H9 (cell line): Measurements from ENCODE around the gene TOMM40L. TPM values are rescaled to one million over a fixed set of nuclear protein-coding genes. Genes with fewer than 3 reads are reported as not detected.

Experiments used
- DNase-seq: peaks from one replicate; pipeline ENCODE4 v3.0.0-alpha.2; 2017
- H2AFZ ChIP-seq: one replicate; pipeline ENCODE4 v1.6.1; 2013; ENCODE audit warnings: mild to moderate bottlenecking, low read length, control low read depth, moderate library complexity
- H2AK5ac ChIP-seq: 2 replicates; pipeline ENCODE4 v1.6.1; 2013; ENCODE audit warnings: low read length, control low read depth, mixed read lengths; ENCODE audit not compliant: insufficient read length
- H2BK120ac ChIP-seq: one replicate; pipeline ENCODE4 v1.6.1; 2013; ENCODE audit warnings: low read depth, mild to moderate bottlenecking, low read length, control low read depth, inconsistent platforms; ENCODE audit not compliant: poor library complexity, severe bottlenecking
- H2BK12ac ChIP-seq: 2 replicates; pipeline ENCODE4 v1.6.1; 2013; ENCODE audit warnings: low read length, control low read depth, mixed read lengths, low read depth; ENCODE audit not compliant: insufficient read length
- H2BK15ac ChIP-seq: 2 replicates; pipeline ENCODE4 v1.6.1; 2013; ENCODE audit warnings: low read depth, low read length, control low read depth
- H2BK20ac ChIP-seq: one replicate; pipeline ENCODE4 v1.6.1; 2013; ENCODE audit warnings: low read depth, mild to moderate bottlenecking, low read length, control low read depth, inconsistent platforms; ENCODE audit not compliant: poor library complexity, severe bottlenecking
- H2BK5ac ChIP-seq: 2 replicates; pipeline ENCODE4 v1.6.1; 2013; ENCODE audit warnings: low read length, control low read depth, mixed read lengths; ENCODE audit not compliant: insufficient read length
- H3K14ac ChIP-seq: 2 replicates; pipeline ENCODE4 v1.6.1; 2013; ENCODE audit warnings: low read length, control low read depth; ENCODE audit not compliant: insufficient read depth
- H3K18ac ChIP-seq: 2 replicates; pipeline ENCODE4 v1.6.1; 2013; ENCODE audit warnings: low read depth, mild to moderate bottlenecking, mixed read lengths, low read length, control low read depth; ENCODE audit not compliant: insufficient read length
- H3K23ac ChIP-seq: 2 replicates; pipeline ENCODE4 v1.6.1; 2013; ENCODE audit warnings: low read length, control low read depth, mixed read lengths, low read depth; ENCODE audit not compliant: insufficient read length
- H3K23me2 ChIP-seq: 2 replicates; pipeline ENCODE4 v1.6.1; 2013; ENCODE audit warnings: low read depth, mild to moderate bottlenecking, mixed read lengths, low read length, control low read depth; ENCODE audit not compliant: insufficient read length, poor library complexity, severe bottlenecking
- H3K27ac ChIP-seq: 2 replicates; pipeline ENCODE4 v1.5.1; 2013; ENCODE audit warnings: low read length, control low read depth, mixed read lengths, low read depth; ENCODE audit not compliant: insufficient read length
- H3K27me3 ChIP-seq: 2 replicates; pipeline ENCODE4 v1.6.1; 2013; ENCODE audit warnings: low read length, control low read depth, inconsistent platforms; ENCODE audit not compliant: insufficient read depth
- H3K4ac ChIP-seq: 2 replicates; pipeline ENCODE4 v1.6.1; 2013; ENCODE audit warnings: low read depth, mild to moderate bottlenecking, control low read depth, inconsistent platforms, low read length, moderate library complexity
- H3K4me1 ChIP-seq: 2 replicates; pipeline ENCODE4 v1.6.1; 2013; ENCODE audit warnings: low read length, control low read depth, inconsistent platforms; ENCODE audit not compliant: insufficient read depth
- H3K4me2 ChIP-seq: 2 replicates; pipeline ENCODE4 v1.6.1; 2013; ENCODE audit warnings: low read length, control low read depth, mixed read lengths; ENCODE audit not compliant: insufficient read length, insufficient read depth
- H3K56ac ChIP-seq: 2 replicates; pipeline ENCODE4 v1.6.1; 2013; ENCODE audit warnings: low read depth, mild to moderate bottlenecking, mixed read lengths, low read length, control low read depth; ENCODE audit not compliant: insufficient read length
- H3K79me1 ChIP-seq: 2 replicates; pipeline ENCODE4 v1.6.1; 2013; ENCODE audit warnings: low read depth, mild to moderate bottlenecking, moderate library complexity, low read length, control low read depth, inconsistent platforms; ENCODE audit not compliant: insufficient read depth, poor library complexity, severe bottlenecking
- H3K79me2 ChIP-seq: 2 replicates; pipeline ENCODE4 v1.6.1; 2013; ENCODE audit warnings: low read length, control low read depth, inconsistent platforms; ENCODE audit not compliant: insufficient read depth
- H3K9ac ChIP-seq: 2 replicates; pipeline ENCODE4 v1.6.1; 2013; ENCODE audit warnings: low read length, control low read depth, mixed read lengths; ENCODE audit not compliant: insufficient read length; ENCODE audit errors: extremely low read depth
- H3K9me3 ChIP-seq: one replicate; pipeline ENCODE4 v1.6.1; 2013; ENCODE audit warnings: low read depth, low read length, inconsistent platforms; ENCODE audit not compliant: control insufficient read depth
- H3T11ph ChIP-seq: one replicate; pipeline ENCODE4 v1.6.1; 2013; ENCODE audit warnings: mild to moderate bottlenecking, low read length, control low read depth, inconsistent platforms
- H4K20me1 ChIP-seq: one replicate; pipeline ENCODE4 v1.6.1; 2013; ENCODE audit not compliant: control insufficient read depth, insufficient read length, insufficient read depth
- H4K5ac ChIP-seq: 2 replicates; pipeline ENCODE4 v1.6.1; 2013; ENCODE audit warnings: low read depth, mild to moderate bottlenecking, mixed read lengths, low read length, control low read depth; ENCODE audit not compliant: insufficient read length
- H4K8ac ChIP-seq: replicated peaks from 2 replicates; pipeline ENCODE4 v1.6.1; 2013; ENCODE audit warnings: low read length, control low read depth, mixed read lengths, low read depth; ENCODE audit not compliant: insufficient read length
- H4K91ac ChIP-seq: 2 replicates; pipeline ENCODE4 v1.6.1; 2013; ENCODE audit warnings: low read depth, mild to moderate bottlenecking, moderate library complexity, mixed read lengths, low read length, control low read depth; ENCODE audit not compliant: insufficient read length
- H3K27ac Mint-ChIP-seq, 3 experiments: 2 replicates in 2 of 3; 3 replicates in 1 of 3; pipeline ENCODE4 v1.8.0; 2020 to 2021; ENCODE audit warnings: mixed read lengths in 3 of 3, mild to moderate bottlenecking in 1 of 3, moderate library complexity in 1 of 3
- H3K27me3 Mint-ChIP-seq: 2 replicates; pipeline ENCODE4 v1.8.0; 2021; ENCODE audit warnings: low read depth, mild to moderate bottlenecking, moderate library complexity, mixed read lengths
- H3K36me3 Mint-ChIP-seq, 3 experiments: 2 replicates in 2 of 3; 3 replicates in 1 of 3; pipeline ENCODE4 v1.8.0; 2020 to 2021; ENCODE audit warnings: low read depth in 3 of 3, mixed read lengths in 3 of 3; ENCODE audit not compliant: insufficient read depth in 1 of 3
- H3K4me1 Mint-ChIP-seq, 2 experiments: 2 replicates each; pipeline ENCODE4 v1.8.0; 2020; ENCODE audit warnings: mixed read lengths in 2 of 2
- H3K4me3 Mint-ChIP-seq, 2 experiments: 2 replicates in 1 of 2; 3 replicates in 1 of 2; pipeline ENCODE4 v1.8.0; 2020 to 2021; ENCODE audit warnings: mild to moderate bottlenecking in 2 of 2, mixed read lengths in 2 of 2, moderate library complexity in 1 of 2
- H3K9me3 Mint-ChIP-seq, 2 experiments: 2 replicates in 1 of 2; 3 replicates in 1 of 2; pipeline ENCODE4 v1.8.0; 2020; ENCODE audit warnings: mild to moderate bottlenecking in 2 of 2, mixed read lengths in 2 of 2, moderate library complexity in 1 of 2
- CTCF ChIP-seq: fragments of 200-600 bp; sonication (generic); conservative IDR thresholded peaks from 3 replicates; pipeline ENCODE4 v1.8.0; 2021; ENCODE audit warnings: antibody characterized with exemption, mild to moderate bottlenecking
- WGBS: extraction: QIAGEN DNeasy Blood & Tissue Kit; methylation state at CpG from one replicate; pipeline ENCODE4 v1.1.7; 2013; ENCODE audit warnings: missing lambda C conversion rate, low lambda C conversion rate, mixed read lengths; ENCODE audit not compliant: insufficient read length; ENCODE audit errors: extremely low coverage; 5-methylcytosine and 5-hydroxymethylcytosine counted together
- total RNA-seq: library from RNA; stranded (reverse); gene quantifications from 2 replicates; pipeline ENCODE4 v1.2.1, GENCODE V29; 2021

Gene TOMM40L
- total RNA-seq, 1 experiment from 2014 or later, result 13.5 TPM

GRCh38 chr1:161190962-161191521 is 34.8 kb upstream of the TOMM40L start:
- no peak overlapping the region for H4K8ac ChIP-seq
- no peak overlapping the region for H3K23ac ChIP-seq
- H3K56ac ChIP-seq, result no peak overlapping the region
- no peak overlapping the region for H4K5ac ChIP-seq
- H3K18ac ChIP-seq, result no peak overlapping the region
- H2BK12ac ChIP-seq, result no peak overlapping the region
- no peaks in the 10 kb centered on the region for H3K4me1 ChIP-seq
- Mint-ChIP-seq H3K27ac (peak overlapping the region in 2 of 3 experiments; percentile 49 to 65; a peak in 2 of 7 replicates), H3K9me3 (no peaks in the 10 kb centered on the region), H3K27me3 (no peaks in the 10 kb centered on the region), H3K4me1 (peaks cover 3 to 10% of the 10 kb centered on the region in 2 experiments), H3K36me3 (peaks cover 0 to 27% (median 14%) of the 10 kb centered on the region in 3 experiments; a peak in 4 of 7 replicates), H3K4me3 (no peak overlapping the region)
- H3K79me2 ChIP-seq, result no peaks in the 10 kb centered on the region
- no peak overlapping the region for H3K4ac ChIP-seq
- H3K79me1 ChIP-seq, result no peaks in the 10 kb centered on the region
- no peak overlapping the region for H3T11ph ChIP-seq
- TF ChIP-seq CTCF, result no peak
- DNase-seq, result peak; percentile 48
- no peak overlapping the region for H3K9ac ChIP-seq
- H3K14ac ChIP-seq, result no peak overlapping the region
- no CpG with 5 or more reads among the region's 22 CpGs for WGBS
- no peak overlapping the region for H3K27ac ChIP-seq
- no peak overlapping the region for H2BK120ac ChIP-seq
- no peaks in the 10 kb centered on the region for H3K27me3 ChIP-seq
- no peaks in the 10 kb centered on the region for H4K20me1 ChIP-seq
- no peak overlapping the region for H2BK20ac ChIP-seq
- H2AK5ac ChIP-seq, result no peak overlapping the region
- H2AFZ ChIP-seq, result no peak overlapping the region
- no peak overlapping the region for H2BK5ac ChIP-seq
- H2BK15ac ChIP-seq, result no peak overlapping the region
- no peak overlapping the region for H3K4me2 ChIP-seq
- H3K9me3 ChIP-seq, result no peaks in the 10 kb centered on the region
- no peak overlapping the region for H4K91ac ChIP-seq
- no peaks in the 10 kb centered on the region for H3K23me2 ChIP-seq
